GM18951 (cell line): ENCODE measurements around the gene STK38.

Source experiments
- POLR2A ChIP-seq: IDR thresholded peaks from 4 replicates; pipeline ENCODE4 v1.6.1; 2011; ENCODE audit warnings: mild to moderate bottlenecking; ENCODE audit not compliant: insufficient read length, insufficient read depth; ENCODE audit errors: extremely low read depth
- in situ Hi-C: fragments of 300-500 bp; cut with MboI; formaldehyde crosslinking; loops from one replicate; pipeline ENCODE4 v1.12.0; 2022; ENCODE audit warnings: low sequenced_read_pairs, mixed read lengths, inconsistent platforms; ENCODE audit not compliant: unreplicated experiment

STK38 gene

GRCh38 chr6:36525346-36525745 is 21.9 kb downstream of the STK38 start:
- no peak for TF ChIP-seq POLR2A
- in situ Hi-C loops: no loop called here

- no peak for TF ChIP-seq POLR2A
- in situ Hi-C loops: no loop called here
Measured at GRCh38 chr6:36524871-36525270, 22.4 kb downstream of the STK38 start.

GRCh38 chr6:36523936-36524499 is 23.3 kb downstream of the STK38 start:
- in situ Hi-C loops: no loop called here
- no peak for TF ChIP-seq POLR2A

GRCh38 chr6:36523451-36523850 is 23.8 kb downstream of the STK38 start:
- in situ Hi-C loops: no loop called here
- no peak for TF ChIP-seq POLR2A

- TF ChIP-seq POLR2A: no peak
- in situ Hi-C loops: no loop called here
Measured at GRCh38 chr6:36519352-36519751, 27.9 kb downstream of the STK38 start.

- in situ Hi-C loops: no loop called here
- TF ChIP-seq POLR2A: no peak
Measured at GRCh38 chr6:36517408-36517807, 29.9 kb downstream of the STK38 start.

- in situ Hi-C loops: no loop called here
- TF ChIP-seq POLR2A: no peak
Measured at GRCh38 chr6:36516988-36517387, 30.3 kb downstream of the STK38 start.

- in situ Hi-C loops: no loop called here
- no peak for TF ChIP-seq POLR2A
Measured at GRCh38 chr6:36516559-36516958, 30.7 kb downstream of the STK38 start.

GRCh38 chr6:36515844-36516243 is 31.4 kb downstream of the STK38 start:
- TF ChIP-seq POLR2A: no peak
- in situ Hi-C loops: no loop called here

GRCh38 chr6:36514554-36515456 is 32.5 kb downstream of the STK38 start:
- in situ Hi-C loops: no loop called here
- no peak for TF ChIP-seq POLR2A

GRCh38 chr6:36510365-36510764 is 36.9 kb downstream of the STK38 start:
- no peak for TF ChIP-seq POLR2A
- in situ Hi-C loops: no loop called here

GRCh38 chr6:36508532-36508931 is 38.7 kb downstream of the STK38 start:
- TF ChIP-seq POLR2A: no peak
- in situ Hi-C loops: no loop called here

- TF ChIP-seq POLR2A: no peak
- in situ Hi-C loops: no loop called here
Measured at GRCh38 chr6:36506611-36507010, 40.7 kb downstream of the STK38 start.
